Fibroblast of lung (primary cell): ENCODE data around the gene CCNY.

Source experiments
- CTCF ChIP-seq, 2 donors: IDR thresholded peaks in 1 of 2; conservative IDR thresholded peaks in 1 of 2; 1 replicate in 1 of 2; 2 replicates in 1 of 2; pipeline ENCODE4 v1.5.1; 2011 to 2012; ENCODE audit warnings: low read length in 2 of 2, control low read depth in 1 of 2, inconsistent platforms in 1 of 2, low read depth in 1 of 2, mild to moderate bottlenecking in 1 of 2
- EZH2 ChIP-seq: IDR thresholded peaks from 2 replicates; pipeline ENCODE4 v1.5.1; 2012; ENCODE audit warnings: low read length, control low read depth, mild to moderate bottlenecking; ENCODE audit errors: missing control alignments

- no peak for TF ChIP-seq CTCF (conservative IDR thresholded peaks at IDR 0.05 in 1 of 2, IDR thresholded peaks at IDR 0.05 in 1 of 2; ENCODE audit: low read depth in 1 of 2, low read length in 2 of 2)
- TF ChIP-seq EZH2 = no peak
Observed at GRCh38 chr10:35595106-35595505, 258.8 kb downstream of the CCNY start.
